ENCODE measurements around the gene NTM. TPM values are rescaled to one million over a fixed set of nuclear protein-coding genes. Genes with fewer than 3 reads are reported as not detected.

Gene NTM
- total RNA-seq, 4 donors from 2014 or later: 0.40 to 3.1 (median 2.1) TPM; not detected in 1

GRCh38 chr11:132114743-132115142 lies 744.3 kb downstream of the NTM start:
- 69 to 77% methylated on average over 2 to 3 of the region's 3 CpGs for WGBS, 2 donors (ENCODE audit: low coverage in 1 of 2)
- H3K4me3 ChIP-seq: no peak overlapping the region
- intact Hi-C loops (cut with DNase I; ENCODE audit: low total_unique reads) (no loop called here), in situ Hi-C loops (cut with MboI; ENCODE audit: low pct_ligation_motif_present in 1 of 4, low pct_unique_long_range_greater_than_20kb in 1 of 4, low sequenced_read_pairs in 3 of 4) (no loop called here)
- H3K36me3 ChIP-seq: no peaks in the 10 kb centered on the region
- no peaks in the 10 kb centered on the region for H3K9me3 ChIP-seq
- H3K27me3 ChIP-seq: no peaks in the 10 kb centered on the region
- DNase-seq: no peak
- TF ChIP-seq POLR2A (IDR thresholded peaks at IDR 0.05) (no peak), EP300 (IDR thresholded peaks at IDR 0.05; ENCODE audit: low read depth) (no peak), POLR2AphosphoS5 (IDR thresholded peaks at IDR 0.05) (no peak)
- TF ChIP-seq, protein P1, sequence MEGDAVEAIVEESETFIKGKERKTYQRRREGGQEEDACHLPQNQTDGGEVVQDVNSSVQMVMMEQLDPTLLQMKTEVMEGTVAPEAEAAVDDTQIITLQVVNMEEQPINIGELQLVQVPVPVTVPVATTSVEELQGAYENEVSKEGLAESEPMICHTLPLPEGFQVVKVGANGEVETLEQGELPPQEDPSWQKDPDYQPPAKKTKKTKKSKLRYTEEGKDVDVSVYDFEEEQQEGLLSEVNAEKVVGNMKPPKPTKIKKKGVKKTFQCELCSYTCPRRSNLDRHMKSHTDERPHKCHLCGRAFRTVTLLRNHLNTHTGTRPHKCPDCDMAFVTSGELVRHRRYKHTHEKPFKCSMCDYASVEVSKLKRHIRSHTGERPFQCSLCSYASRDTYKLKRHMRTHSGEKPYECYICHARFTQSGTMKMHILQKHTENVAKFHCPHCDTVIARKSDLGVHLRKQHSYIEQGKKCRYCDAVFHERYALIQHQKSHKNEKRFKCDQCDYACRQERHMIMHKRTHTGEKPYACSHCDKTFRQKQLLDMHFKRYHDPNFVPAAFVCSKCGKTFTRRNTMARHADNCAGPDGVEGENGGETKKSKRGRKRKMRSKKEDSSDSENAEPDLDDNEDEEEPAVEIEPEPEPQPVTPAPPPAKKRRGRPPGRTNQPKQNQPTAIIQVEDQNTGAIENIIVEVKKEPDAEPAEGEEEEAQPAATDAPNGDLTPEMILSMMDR (IDR thresholded peaks at IDR 0.05): no peak
- H3K27ac ChIP-seq: no peak overlapping the region
- no peaks in the 10 kb centered on the region for H3K4me1 ChIP-seq

DNA sequence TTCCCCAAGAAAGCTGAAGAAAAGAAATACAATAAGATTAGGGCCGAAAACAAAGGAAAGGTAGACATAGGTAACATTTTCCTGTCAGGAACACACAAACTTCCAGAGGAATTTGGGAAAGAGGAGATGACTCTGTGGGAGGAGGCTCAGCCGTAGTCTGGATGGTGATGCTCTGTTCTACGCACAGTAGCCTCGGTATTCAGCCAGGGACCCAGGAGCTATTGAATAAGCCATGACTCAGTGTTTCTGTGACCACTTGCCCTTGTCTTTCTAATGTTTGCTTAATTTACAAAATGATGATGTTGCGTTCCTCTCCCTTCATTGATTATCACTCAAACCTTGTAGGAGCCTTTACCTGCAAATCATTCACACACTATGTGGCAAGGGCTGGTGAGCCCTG lies 745.0 kb downstream of the NTM start:
- Histone ChIP-seq H3K9me3 (no peaks in the 10 kb centered on the region), H3K36me3 (no peaks in the 10 kb centered on the region), H3K4me3 (no peak overlapping the region), H3K27me3 (no peaks in the 10 kb centered on the region), H3K27ac (no peak overlapping the region), H3K4me1 (no peaks in the 10 kb centered on the region)
- TF ChIP-seq EP300 (IDR thresholded peaks at IDR 0.05; ENCODE audit: low read depth) (no peak), POLR2AphosphoS5 (IDR thresholded peaks at IDR 0.05) (no peak), POLR2A (IDR thresholded peaks at IDR 0.05) (no peak)
- TF ChIP-seq, protein P1 (IDR thresholded peaks at IDR 0.05): no peak
- in situ Hi-C loops (cut with MboI; ENCODE audit: low pct_ligation_motif_present in 1 of 4, low pct_unique_long_range_greater_than_20kb in 1 of 4, low sequenced_read_pairs in 3 of 4): no loop called here
- DNase-seq: no peak
- intact Hi-C loops (cut with DNase I; ENCODE audit: low total_unique reads): no loop called here
- WGBS, 2 donors (ENCODE audit: low coverage in 1 of 2): 87 to 94% methylated on average over 4 to 5 of the region's 5 CpGs

DNA sequence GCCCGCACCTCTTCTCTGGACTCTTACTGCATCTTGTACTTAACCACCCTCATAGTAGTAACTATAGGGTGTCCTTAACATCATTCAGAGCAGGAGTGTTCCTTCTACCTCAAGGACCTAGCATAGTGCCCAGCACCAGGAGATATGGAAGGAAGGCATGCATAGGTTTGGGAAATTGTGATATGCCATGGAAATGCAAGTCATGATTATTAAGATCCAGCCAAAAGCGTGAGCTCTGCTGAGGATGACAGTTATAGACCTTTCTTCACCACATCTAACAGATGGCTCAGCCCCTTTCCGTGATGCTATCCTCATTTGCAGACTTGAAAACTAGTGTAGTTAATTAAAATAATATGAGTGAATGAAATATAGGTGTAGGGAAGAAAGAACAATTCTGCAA lies 746.1 kb downstream of the NTM start:
- TF ChIP-seq POLR2A (IDR thresholded peaks at IDR 0.05): no peak
- no peaks in the 10 kb centered on the region for H3K27me3 ChIP-seq
- in situ Hi-C loops (cut with MboI; ENCODE audit: low pct_ligation_motif_present in 1 of 4, low pct_unique_long_range_greater_than_20kb in 1 of 4, low sequenced_read_pairs in 3 of 4) (no loop called here), intact Hi-C loops (cut with DNase I; ENCODE audit: low total_unique reads) (no loop called here)
- 88 to 100% methylated on average over 3 of the region's 3 CpGs for WGBS, 2 donors (ENCODE audit: low coverage in 1 of 2)
- H3K4me3 ChIP-seq: no peak overlapping the region
- no peaks in the 10 kb centered on the region for H3K4me1 ChIP-seq
- no peak for DNase-seq
- no peaks in the 10 kb centered on the region for H3K9me3 ChIP-seq
- H3K36me3 ChIP-seq: no peaks in the 10 kb centered on the region
- no peak overlapping the region for H3K27ac ChIP-seq

GRCh38 chr11:132118661-132119060 lies 748.2 kb downstream of the NTM start:
- Histone ChIP-seq H3K4me3 (no peak overlapping the region), H3K36me3 (no peaks in the 10 kb centered on the region), H3K27ac (no peak overlapping the region), H3K9me3 (no peaks in the 10 kb centered on the region), H3K4me1 (no peaks in the 10 kb centered on the region), H3K27me3 (no peaks in the 10 kb centered on the region)
- DNase-seq: no peak
- WGBS, 2 donors (ENCODE audit: low coverage in 1 of 2): 80 to 86% methylated on average over 5 to 6 of the region's 6 CpGs
- no peak for TF ChIP-seq POLR2AphosphoS5 (IDR thresholded peaks at IDR 0.05)
- TF ChIP-seq POLR2A (IDR thresholded peaks at IDR 0.05): no peak
- TF ChIP-seq, protein P1 (IDR thresholded peaks at IDR 0.05): no peak
- no peak for TF ChIP-seq EP300 (IDR thresholded peaks at IDR 0.05; ENCODE audit: low read depth)
- in situ Hi-C loops (cut with MboI; ENCODE audit: low pct_ligation_motif_present in 1 of 4, low pct_unique_long_range_greater_than_20kb in 1 of 4, low sequenced_read_pairs in 3 of 4) (no loop called here), intact Hi-C loops (cut with DNase I; ENCODE audit: low total_unique reads) (no loop called here)

DNA sequence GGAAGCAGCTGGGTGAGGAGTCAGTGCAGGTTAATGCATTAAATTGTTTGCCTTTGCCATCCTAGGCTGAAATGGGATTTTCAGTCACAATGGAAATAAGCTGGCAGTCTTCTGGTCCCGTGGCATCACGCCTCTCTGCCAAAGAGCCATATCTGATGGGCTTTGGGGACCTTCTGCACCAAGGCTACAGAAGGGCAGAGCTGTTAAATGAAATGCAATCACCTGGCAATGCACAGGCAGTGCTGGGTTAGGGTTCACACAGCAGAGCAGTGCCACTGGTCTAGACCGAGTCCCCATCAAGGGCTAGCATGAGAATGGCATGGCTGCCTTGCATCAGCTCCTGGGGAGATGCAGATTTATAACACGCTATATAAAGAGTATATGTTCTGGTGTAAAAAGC lies 749.2 kb downstream of the NTM start:
- intact Hi-C loops (cut with DNase I; ENCODE audit: low total_unique reads) (no loop called here), in situ Hi-C loops (cut with MboI; ENCODE audit: low pct_ligation_motif_present in 1 of 4, low pct_unique_long_range_greater_than_20kb in 1 of 4, low sequenced_read_pairs in 3 of 4) (no loop called here)
- WGBS, 2 donors (ENCODE audit: low coverage in 1 of 2): 77% methylated on average over 4 of the region's 4 CpGs; no CpG with 5 or more reads in 1 of the 2 donors

More for the DNA sequence above, 749.2 kb downstream of the NTM start:
- H3K9me3 ChIP-seq: no peaks in the 10 kb centered on the region
- H3K36me3 ChIP-seq: no peaks in the 10 kb centered on the region
- no peaks in the 10 kb centered on the region for H3K27me3 ChIP-seq
- H3K4me1 ChIP-seq: no peaks in the 10 kb centered on the region
- no peak for DNase-seq
- no peak overlapping the region for H3K4me3 ChIP-seq
- no peak overlapping the region for H3K27ac ChIP-seq
- TF ChIP-seq POLR2A (IDR thresholded peaks at IDR 0.05) (no peak), POLR2AphosphoS5 (IDR thresholded peaks at IDR 0.05) (no peak), EP300 (IDR thresholded peaks at IDR 0.05; ENCODE audit: low read depth) (no peak)
- TF ChIP-seq, protein P1 (IDR thresholded peaks at IDR 0.05): no peak

Data from transverse colon (tissue), 4 donors.